ENCODE results near the gene DDX19B.

DNA sequence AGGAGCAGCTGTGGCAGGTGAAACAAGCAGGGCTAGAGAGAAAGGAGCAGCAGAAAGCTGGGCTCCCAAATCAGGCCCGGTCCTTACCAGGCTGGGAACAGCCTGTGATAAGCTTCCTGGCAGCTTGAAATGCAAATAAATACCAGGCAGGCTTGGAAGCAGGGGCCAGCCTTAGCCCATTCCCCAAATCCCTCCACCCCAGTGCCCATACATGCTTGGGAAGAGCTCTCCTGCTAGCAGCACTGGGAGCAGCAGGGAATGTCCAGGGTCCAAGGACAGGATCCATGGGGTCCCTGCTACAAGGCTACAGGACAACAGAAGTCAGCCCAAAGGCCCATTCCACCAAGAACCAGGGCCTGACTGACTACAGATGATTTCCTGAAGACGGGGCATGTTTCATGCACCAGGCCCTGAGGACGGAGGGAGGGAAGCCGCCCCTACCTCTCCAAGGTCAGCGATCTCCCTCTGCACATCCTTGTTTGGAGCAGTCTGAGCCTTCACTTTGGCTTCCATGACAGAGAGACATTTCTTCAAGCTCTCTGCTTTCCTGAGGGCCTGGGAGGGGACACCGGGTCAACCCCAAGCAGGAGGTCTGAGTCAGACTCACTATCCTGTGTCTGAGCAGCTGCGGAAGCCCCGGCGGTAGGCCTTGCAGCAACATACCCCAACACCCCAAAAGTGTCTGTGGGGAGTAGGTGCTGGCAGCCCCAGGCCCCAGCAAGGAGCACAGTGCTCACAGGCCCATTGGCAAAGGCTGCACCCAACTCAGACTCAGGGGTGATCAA, 44.6 kb upstream of the DDX19B start:
- TF ChIP-seq, protein P1, sequence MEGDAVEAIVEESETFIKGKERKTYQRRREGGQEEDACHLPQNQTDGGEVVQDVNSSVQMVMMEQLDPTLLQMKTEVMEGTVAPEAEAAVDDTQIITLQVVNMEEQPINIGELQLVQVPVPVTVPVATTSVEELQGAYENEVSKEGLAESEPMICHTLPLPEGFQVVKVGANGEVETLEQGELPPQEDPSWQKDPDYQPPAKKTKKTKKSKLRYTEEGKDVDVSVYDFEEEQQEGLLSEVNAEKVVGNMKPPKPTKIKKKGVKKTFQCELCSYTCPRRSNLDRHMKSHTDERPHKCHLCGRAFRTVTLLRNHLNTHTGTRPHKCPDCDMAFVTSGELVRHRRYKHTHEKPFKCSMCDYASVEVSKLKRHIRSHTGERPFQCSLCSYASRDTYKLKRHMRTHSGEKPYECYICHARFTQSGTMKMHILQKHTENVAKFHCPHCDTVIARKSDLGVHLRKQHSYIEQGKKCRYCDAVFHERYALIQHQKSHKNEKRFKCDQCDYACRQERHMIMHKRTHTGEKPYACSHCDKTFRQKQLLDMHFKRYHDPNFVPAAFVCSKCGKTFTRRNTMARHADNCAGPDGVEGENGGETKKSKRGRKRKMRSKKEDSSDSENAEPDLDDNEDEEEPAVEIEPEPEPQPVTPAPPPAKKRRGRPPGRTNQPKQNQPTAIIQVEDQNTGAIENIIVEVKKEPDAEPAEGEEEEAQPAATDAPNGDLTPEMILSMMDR (IDR thresholded peaks at IDR 0.05; ENCODE audit: insufficient read depth, low read length, poor library complexity, severe bottlenecking) = no peak
- TF ChIP-seq EZH2phosphoT487 (conservative IDR thresholded peaks at IDR 0.05; ENCODE audit: low read length) = no peak
